Astrocyte (in vitro differentiated cells and primary cell): ENCODE measurements around the gene ATRAID.

Source experiments
- CTCF ChIP-seq: IDR thresholded peaks from 2 replicates; pipeline ENCODE4 v1.5.1; 2011; ENCODE audit warnings: low read depth, mild to moderate bottlenecking, inconsistent platforms, low read length, moderate library complexity; ENCODE audit not compliant: insufficient read depth
- EZH2 ChIP-seq: IDR thresholded peaks from 2 replicates; pipeline ENCODE4 v1.6.1; 2012; ENCODE audit warnings: mild to moderate bottlenecking, low read length, inconsistent platforms; ENCODE audit not compliant: insufficient read depth

- TF ChIP-seq CTCF (no peak), EZH2 (no peak)
These were observed 34.1 kb upstream of the ATRAID start for GRCh38 chr2:27177441-27178351.
